GM12872 (cell line): ENCODE data around the gene RPL36AL.
A peak's percentile ranks its signal among the peaks of the same experiment; 100 is the strongest.

Experiments
- TF ChIP-seq, protein P1 (sequence below): IDR thresholded peaks from 3 replicates; pipeline ENCODE4 v1.5.1; 2011; ENCODE audit warnings: low read depth, mild to moderate bottlenecking, low read length, moderate library complexity; ENCODE audit not compliant: insufficient read depth

The RPL36AL gene

DNA sequence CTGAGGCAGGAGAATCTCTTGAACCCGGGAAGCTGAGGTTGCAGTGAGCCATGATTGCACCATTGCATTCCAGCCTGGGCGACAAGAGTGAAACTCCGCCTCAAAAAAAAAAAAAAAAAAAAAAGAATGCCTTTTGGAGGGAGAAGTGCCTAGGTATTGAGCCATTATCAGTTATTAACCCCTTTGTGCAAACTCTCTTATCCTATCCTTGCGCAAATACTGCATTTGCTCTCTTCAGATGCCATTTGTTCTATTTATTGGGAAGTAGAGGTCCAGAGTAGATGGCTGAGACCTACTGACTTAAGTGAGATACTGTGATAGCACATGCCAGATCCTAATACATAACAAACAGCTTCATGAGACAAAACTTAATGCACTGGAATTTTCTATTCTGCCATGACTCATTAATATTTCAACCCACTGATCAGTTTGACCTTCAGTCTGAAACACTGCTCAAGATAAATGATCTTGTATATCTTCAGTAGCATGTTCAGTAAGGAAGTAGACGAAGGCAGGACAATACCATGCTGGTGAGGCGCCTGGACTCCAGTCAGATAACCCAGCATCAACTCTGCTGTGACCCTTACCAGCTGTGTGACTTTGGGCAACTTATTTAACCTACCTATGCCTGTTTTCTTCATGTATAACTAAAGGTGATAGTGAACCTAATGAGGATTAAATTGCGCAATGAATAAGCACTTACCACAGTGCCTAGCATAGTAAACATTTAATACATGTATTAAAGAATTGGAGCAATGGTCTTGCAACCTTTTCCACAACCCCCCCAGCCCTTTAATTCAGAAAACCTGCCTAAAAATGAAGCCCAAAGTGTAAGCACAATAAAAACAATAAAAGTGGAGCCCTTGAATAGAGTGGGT is 20.4 kb upstream of the RPL36AL start:
- TF ChIP-seq, protein P1, sequence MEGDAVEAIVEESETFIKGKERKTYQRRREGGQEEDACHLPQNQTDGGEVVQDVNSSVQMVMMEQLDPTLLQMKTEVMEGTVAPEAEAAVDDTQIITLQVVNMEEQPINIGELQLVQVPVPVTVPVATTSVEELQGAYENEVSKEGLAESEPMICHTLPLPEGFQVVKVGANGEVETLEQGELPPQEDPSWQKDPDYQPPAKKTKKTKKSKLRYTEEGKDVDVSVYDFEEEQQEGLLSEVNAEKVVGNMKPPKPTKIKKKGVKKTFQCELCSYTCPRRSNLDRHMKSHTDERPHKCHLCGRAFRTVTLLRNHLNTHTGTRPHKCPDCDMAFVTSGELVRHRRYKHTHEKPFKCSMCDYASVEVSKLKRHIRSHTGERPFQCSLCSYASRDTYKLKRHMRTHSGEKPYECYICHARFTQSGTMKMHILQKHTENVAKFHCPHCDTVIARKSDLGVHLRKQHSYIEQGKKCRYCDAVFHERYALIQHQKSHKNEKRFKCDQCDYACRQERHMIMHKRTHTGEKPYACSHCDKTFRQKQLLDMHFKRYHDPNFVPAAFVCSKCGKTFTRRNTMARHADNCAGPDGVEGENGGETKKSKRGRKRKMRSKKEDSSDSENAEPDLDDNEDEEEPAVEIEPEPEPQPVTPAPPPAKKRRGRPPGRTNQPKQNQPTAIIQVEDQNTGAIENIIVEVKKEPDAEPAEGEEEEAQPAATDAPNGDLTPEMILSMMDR: no peak

DNA sequence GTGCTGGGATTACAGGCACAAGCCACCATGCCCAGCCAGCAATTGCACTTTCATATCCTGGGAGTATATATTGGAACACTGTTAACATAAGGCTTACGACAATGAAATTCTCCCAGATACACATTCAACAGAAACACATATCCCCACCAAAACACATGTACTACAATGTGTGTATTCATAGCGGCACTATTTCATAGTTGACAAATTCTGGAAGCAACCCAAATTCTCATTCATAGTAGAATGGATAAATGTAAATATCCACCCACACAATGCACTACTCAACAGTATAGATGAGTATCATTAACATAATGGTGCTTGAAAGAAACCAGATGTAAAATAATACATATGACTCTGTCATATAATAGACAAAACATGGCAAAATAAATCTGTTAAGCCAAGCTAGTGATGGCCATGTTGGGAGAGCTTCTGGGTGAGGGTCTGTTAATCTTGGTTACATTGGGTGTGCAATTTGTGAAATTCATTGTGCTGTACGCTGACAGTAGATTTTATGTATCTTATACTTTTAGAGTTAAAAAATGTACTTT is 17.2 kb upstream of the RPL36AL start:
- TF ChIP-seq, protein P1: no peak

- TF ChIP-seq, protein P1: no peak
Observed at GRCh38 chr14:49636866-49637265, 16.4 kb upstream of the RPL36AL start.

DNA sequence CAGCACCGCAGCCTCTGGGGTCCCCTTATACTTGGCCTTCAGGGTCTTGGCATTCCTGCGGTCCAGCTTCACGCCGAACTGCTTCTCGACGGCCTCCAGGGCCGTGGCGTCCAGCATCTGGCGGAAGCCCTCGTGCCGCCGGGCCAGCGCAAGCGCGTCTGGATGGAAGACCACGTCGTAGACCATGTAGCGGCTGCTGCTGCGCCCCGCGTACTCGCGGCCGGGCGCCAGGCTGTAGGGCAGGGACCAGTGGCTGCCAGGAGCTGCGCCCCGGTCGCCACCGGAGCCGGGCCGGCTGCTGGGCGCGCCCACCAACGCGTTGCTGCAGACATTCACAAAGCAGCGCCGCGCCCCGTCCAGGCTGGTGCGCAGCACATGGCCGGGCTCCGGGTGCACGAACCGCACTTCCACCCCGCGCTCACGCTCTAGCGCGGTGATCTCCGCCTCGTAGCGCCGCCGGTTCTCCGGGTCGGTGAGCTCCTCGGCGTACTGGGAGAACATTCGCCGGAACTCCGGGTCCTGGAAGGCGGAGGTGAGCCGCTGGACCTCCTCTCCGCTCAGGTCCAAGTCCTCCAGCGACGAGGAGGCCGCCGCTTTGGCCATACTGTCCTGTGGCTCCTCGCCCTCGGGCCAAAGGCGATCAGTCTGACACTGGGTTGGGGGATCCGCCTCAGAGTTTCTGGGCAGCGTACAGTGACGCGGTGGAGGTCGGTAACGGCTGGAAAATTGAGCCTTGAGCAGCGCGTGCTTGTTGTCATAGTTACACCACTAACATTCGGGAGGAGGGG is 14.3 kb upstream of the RPL36AL start, which contains the start of gene DNAAF2:
Gene DNAAF2 (minus strand): TSS at position 698 of the 788 bp plus-strand sequence. CDS start 95 bp downstream, at position 603.
- TF ChIP-seq, protein P1: no peak

DNA sequence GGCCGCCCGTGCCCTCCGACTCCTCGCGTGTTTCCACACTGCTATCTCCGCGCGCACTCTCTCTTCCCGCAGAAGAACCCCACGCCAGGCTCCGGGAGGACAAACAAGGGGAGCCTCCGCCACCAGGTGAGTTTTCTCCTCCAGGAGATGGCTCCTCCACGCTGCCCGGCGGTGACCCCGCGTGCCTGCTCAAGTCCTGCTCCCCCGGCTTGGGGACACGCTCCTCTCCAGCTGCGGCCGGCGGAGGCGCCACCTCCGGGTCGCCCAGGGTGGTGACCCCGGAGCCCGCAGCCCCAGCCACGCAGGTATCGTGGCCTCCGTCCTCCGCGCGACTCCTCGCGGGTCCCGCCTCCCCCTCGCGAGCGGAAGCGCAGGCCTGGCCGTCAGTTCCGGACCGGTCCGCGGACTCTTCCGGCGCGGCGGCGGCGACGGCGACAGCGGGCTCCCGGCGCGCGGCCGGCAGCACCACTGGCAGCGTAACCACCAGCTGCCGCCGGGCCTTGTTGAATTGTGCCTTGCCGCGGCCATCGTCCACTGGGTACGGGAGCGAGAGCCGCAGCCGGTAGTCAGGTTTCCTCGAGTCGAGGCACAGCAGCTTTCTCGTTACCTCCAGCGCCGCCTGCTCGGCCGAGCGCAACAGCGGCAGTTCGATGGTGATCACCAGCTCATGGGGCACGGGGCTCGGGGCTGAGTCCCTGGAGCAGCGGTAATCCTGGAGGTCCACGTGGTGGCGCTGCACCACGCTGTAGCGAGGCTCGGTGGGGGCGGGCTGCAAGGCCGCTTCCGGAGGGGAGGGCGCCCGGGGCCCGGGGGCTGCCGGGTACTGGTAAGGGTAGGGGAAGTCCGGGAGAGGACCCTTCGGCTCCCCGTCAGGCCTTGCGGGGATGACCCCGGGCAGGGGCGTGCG is 13.5 kb upstream of the RPL36AL start:
- TF ChIP-seq, protein P1: peak; percentile 79

GRCh38 chr14:49623941-49624839 is 3.8 kb upstream of the RPL36AL start:
- TF ChIP-seq, protein P1: no peak
